ENCODE results near the gene FAM209B. TPM values are rescaled to one million over a fixed set of nuclear protein-coding genes. Genes with fewer than 3 reads are reported as not detected.
"Not testable (repeated sequence)": the region's sequence is repeated elsewhere in the genome, so short reads cannot be mapped to it uniquely, and the experiment has no call there.

Gene FAM209B, protein sequence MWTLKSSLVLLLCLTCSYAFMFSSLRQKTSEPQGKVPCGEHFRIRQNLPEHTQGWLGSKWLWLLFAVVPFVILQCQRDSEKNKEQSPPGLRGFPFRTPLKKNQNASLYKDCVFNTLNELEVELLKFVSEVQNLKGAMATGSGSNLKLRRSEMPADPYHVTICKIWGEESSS
- not detected for total RNA-seq

GRCh38 chr20:56532946-56533345 lies at the start of gene FAM209B:
FAM209B (plus strand) TSS chr20:56533246; CDS start chr20:56533342, 96 bp downstream.
- not testable (repeated sequence) for DNase-seq

- no peak for DNase-seq
These were observed 49.1 kb upstream of the FAM209B start for GRCh38 chr20:56483970-56484369.

DNA sequence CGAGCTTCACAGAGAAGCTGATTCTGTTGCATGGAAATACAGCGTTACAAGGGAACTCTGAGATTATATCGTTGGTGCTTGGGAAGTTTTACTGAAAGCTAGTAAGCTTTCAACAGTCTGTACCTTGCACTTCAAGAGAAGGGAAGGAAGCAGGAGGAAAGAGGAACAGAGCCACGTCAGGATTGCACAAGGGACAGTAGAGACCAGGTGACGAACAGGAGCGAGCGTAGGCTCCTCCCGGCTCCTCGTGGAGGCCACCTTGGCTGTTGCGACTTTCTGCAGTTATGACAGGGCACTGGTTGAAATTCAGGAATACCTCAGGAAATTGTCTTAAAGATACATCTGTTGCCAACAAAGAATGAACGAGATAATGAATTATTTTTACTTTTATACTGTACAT lies 45.8 kb upstream of the FAM209B start:
- no peak for DNase-seq

DNA sequence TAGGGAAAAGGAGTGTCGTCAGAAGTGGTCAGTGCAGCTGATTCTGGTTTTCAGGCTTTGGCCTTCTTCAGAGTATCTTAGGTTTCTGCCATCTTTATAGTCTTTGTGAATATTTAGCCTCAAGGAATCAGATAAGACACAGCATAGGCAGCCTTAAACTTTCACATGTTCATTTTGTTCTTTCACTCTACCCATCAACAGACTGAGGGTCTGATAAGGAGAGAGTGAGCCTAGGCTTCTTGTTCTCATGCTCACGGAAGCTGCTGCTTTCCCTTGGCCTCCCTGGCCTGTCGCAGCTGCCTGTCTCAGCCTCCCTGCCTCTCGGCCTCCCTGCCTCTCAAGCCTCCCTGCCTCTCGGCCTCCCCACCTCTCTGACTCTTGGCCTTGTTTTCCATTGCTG lies 44.5 kb upstream of the FAM209B start:
- DNase-seq: no peak

DNA sequence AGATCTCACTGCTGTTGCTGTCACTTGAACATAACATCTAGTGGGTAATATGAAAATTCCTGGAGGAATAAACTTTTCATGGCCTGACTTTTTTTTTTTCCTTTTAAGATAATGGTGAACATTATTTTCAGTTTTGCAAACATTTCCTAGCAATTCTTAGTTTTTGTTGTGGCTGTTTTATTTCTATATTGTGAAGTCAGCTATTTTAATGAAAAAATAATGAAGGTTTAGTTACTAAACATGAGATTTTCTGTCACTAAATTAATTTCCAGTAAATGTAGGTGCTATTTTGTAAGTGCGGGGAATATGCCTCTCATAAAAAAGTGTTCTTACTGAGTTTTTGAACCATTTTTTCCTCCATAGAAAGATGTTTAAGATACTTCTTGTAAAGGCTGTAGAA lies 31.9 kb upstream of the FAM209B start:
- DNase-seq: no peak

DNA sequence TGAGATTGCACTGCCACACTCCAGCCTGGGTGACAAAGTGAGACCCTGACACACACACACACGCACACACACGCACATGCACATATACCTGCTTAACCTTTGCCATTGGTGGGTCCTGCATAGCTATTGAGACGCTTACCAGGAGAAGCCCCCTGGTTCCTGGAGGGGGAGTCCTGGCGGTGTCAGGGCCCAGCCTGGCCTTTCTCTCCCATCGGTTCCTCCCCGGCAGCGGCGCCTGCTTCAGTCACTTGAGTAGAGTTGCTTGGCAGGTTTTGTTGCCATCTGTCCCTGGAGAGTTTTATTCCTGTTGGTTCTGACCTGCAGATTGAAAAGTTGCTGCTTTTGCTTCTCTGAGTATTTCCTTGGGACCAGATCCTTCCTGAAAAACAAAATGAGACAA lies 29.1 kb upstream of the FAM209B start:
- no peak for DNase-seq

DNA sequence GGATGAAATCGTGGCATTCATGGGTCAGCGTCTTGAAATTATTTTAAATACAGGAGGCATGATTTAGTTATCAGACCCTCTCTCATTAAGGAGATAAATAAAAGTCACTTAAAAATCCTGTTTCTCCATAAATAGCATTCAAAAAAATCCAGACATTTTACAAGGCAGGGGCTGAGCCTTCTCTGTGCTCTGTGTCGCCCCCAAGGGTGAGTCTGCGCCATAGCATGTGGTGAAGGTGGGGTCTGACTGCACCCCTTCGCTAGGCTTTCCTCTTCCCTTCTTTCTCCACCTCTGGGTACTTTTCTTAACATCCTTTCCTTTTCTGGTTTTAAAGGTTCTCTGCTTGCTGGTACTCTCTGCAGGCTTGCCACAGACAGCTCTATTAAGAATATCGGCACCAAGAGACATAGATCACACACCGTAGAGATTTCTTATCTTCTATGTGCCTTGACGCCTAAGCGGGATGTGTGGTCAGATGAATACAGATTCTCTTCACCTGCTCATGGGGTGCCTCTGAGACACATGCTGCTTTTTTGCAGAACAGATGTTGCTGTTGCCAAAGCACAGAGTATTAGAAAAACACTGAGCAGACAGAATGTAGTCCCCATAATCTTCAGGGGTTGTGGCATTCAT lies 28.6 kb upstream of the FAM209B start:
- DNase-seq: no peak

- no peak for DNase-seq
These were observed 26.9 kb upstream of the FAM209B start for GRCh38 chr20:56506103-56506502.

DNA sequence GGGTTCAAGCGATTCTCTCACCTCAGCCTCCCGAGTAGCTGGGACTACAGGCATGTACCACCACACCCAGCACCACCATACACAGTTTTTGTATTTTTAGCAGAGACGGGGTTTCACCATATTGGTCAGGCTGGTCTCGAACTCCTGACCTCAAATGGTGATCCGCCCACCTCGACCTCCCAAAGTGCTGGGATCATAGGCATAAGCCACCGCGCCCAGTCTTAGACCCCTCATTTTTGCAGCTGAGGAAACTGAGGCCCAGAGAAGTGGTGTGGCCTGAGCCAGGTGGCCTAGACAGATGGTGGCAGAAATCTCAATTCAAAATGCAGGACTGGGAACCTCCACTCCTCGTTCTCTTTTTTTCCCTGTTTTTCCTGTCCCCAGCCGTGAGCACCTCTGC lies 21.1 kb upstream of the FAM209B start:
- no peak for DNase-seq

DNA sequence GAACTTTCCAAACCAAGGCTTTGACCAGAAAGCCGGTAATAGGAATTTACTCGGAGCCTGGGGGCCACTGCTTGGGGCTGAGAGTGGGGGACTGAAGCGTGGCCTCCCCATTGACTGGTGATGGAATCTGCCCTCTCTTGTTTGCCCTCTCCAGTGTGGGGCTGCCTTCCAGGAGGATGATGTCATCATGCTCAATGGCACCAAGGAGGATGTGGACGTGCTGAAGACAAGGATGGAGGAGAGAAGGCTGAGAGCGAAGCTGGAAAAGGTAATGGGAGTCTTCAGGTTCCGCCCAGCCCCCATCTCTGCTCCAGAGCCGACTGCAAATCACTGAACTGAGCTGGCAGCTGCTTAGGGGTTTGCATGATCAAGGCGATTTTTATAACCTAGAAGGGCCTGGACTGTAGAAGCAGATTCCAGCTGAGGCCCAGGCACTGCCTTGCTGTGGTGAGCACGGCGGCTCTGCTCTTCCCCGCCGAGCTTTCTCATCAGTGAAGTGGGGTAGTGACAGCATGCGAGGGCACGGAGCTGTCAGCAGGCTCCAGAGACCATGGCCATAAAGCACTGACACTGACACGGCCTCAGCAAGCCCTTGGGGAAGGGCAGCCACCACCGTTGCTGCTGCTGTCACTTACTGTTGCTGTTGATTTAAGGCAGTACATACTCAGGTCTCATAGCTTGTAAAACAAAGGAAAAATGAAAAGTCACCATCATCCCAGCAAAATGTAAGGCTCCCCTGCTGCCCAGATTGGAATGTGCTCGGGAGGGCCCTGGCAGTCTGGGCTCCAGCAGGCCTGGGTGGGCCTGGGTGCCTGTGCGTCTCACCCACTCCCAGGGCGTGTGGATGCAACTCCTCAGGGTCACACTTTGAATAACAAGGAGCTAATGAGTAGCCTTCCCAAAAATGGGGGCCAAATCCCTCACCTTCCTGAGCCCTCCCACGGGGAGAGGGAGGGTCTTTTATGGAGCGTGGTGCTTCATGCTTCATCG lies 19.6 kb upstream of the FAM209B start:
- DNase-seq: no peak

- no peak for DNase-seq
These were observed 16.4 kb upstream of the FAM209B start for GRCh38 chr20:56516631-56517030.

GRCh38 chr20:56517211-56517610 lies 15.8 kb upstream of the FAM209B start:
- no peak for DNase-seq

DNA sequence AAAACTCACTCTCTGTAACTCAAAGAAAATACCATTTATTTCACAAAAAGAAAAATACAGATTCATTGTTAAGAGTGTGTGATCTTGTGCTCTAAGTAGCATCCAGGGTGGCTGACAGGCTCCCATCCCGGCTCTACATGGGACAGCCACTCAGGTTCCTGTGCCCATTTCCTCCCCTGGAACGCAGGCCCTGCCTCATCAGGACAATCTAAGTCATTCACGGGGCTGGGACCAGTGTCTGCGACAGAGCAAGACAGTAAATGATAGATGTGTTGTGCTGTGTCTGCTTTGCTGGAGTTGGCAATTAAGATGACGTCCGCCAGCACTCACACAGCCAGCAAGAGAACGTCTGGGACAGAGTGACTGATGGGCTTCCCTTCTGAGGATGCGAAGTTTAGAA lies 15.4 kb upstream of the FAM209B start:
- no peak for DNase-seq

- DNase-seq: no peak
These were observed 14.9 kb upstream of the FAM209B start for GRCh38 chr20:56518126-56518525.

DNA sequence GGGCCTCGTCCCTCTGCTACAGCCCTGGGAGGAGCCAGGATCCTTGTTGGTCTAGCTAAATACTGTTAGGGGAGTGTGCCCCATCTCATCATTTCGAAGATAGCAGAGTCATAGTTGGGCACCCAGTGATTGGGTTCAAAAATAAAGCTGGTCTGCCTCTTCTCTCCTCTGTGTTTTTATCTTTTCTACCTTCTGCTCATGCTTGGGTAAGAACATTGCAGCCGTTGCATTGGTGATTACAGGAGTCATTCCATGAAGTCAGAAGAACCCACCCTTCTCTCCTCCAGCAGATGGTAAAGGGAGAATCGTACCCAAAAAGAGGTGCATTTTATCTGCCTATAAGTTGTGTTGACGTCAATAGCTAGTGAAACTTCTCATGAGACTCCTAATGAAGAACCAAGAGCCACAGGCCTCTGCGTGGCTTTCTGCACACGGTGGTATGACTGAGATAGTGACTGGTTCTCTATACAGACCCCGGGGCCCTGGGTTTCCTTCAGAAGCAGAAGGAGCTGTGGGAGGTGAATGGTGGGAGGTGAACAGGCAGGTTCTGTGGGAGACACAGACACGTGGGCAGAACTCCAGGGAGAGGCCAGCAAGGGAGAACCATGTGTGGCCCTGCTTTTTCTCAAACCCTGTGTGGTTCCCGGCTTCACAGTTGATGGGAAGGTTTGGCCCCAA lies 14.2 kb upstream of the FAM209B start:
- DNase-seq: no peak

DNA sequence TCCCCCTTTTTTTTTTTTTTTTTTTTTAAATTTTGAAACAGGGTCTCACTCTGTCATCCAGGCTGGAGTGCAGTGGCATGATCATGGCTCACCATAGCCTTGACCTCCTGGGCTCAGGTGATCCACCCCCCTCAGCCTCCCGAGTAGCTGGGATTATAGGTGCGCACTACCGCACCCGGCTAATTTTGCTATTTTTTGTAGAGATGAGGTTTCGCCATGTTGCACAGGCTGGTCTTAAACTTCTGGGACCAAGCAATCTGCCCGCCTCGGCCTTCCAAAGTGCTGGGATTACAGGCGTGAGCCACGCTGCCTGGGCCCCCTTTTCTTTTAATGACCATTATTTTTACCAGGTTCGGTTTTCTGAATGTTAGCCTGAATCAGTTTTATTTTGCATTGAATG lies 13.5 kb upstream of the FAM209B start:
- no peak for DNase-seq

DNA sequence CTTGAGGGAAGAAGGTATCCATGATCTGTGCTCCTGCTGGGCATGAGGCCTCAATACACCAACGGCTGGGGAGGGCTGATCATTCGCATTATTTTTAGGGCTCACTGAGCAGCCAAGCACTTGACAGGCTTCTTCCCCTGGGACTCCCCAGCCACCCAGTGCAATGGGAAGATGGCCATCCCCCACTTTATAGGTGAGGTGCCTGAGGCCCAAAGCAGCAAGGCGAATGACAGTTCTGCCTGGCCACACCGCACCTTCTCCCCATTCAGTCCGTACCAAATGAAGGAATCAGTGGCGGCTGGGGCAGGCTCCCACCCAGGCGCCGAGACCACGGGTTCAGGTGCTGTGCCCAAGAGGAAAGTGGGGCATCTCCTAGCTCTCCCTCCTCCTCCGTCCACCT lies 12.9 kb upstream of the FAM209B start:
- no peak for DNase-seq

DNA sequence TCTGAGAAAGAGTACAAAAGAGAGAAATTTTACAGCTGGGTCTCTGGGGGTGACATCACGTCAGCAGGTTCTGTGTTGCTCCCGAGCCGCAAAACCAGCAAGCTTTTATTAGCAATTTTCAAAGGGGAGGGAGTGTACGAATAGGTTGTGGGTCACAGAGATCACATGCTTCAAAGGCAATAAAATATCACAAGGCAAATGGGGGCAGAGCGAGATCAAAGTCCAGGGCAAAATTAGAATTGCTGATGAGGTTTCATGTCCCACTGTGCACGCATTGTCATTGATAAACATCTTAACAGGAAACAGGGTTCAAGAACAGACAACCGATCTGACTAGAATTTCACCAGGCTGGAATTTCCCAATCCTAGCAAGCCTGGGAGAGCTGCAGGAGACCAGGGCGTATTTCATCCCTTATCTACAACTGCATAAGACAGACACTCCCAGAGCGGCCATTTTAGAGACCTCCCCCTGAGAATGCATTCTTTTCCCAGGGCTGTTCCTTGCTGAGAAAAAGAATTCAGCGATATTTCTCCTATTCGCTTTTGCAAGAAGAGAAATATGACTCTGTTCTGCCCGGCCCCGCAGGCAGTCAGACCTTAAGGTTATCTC lies 12.2 kb upstream of the FAM209B start:
- not testable (repeated sequence) for DNase-seq

- DNase-seq: no peak
These were observed 10.7 kb upstream of the FAM209B start for GRCh38 chr20:56522311-56522710.

GRCh38 chr20:56524444-56524843 lies 8.6 kb upstream of the FAM209B start, which contains the start of gene FAM209A:
FAM209A (plus strand) TSS chr20:56524744; CDS start chr20:56524809, 65 bp downstream.
- not testable (repeated sequence) for DNase-seq

DNA sequence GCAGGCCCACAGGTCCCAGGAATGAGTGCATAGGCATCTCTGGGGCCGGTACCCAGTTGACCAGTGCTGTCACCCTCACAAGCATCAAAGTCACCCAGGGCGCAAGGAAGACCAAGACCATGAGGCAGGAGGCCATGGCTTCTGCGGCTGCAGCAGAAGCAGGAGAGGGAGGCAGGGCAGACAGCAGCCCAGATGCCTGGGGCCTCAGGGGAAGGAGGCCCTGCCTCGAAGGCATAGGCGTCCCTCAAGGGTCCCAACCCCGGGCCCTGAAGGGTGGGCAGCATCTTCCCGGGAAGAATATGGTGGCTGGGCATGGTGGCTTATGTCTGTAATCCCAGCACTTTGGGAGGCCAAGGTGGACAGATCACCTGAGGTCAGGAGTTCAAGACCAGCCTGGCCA lies 5.5 kb upstream of the FAM209B start:
- DNase-seq: no peak

DNA sequence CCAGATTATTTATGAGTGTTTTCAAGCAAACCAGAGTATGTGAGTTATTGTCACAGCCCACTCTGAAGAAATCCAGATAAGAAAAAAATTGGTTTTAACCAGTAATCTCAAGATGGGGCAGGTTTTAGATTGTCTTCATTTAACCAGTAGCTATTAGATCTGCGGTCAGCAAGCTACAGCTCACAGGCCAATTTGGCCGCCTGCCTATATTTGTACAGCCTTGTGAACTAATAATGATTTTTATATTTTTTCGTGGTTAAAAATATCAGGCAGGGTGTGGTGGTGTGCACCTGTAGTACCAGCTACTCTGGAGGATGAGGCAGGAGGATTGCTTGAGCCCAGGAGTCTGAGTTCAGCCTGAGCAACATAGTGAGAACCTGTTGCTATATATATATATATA lies 5.0 kb downstream of the FAM209B start:
- no peak for DNase-seq
